ELR (cell line): ENCODE data around the gene ACTN2.

Source experiments
- DNase-seq: peaks from one replicate; pipeline ENCODE4 v3.0.0-alpha.2; 2015; ENCODE audit warnings: low read depth

ACTN2 gene

GRCh38 chr1:236774926-236775325 is 88.6 kb downstream of the ACTN2 start:
- DNase-seq: peak; percentile 41

- DNase-seq: no peak
Measured at GRCh38 chr1:236779312-236779711, 93.0 kb downstream of the ACTN2 start.

DNA sequence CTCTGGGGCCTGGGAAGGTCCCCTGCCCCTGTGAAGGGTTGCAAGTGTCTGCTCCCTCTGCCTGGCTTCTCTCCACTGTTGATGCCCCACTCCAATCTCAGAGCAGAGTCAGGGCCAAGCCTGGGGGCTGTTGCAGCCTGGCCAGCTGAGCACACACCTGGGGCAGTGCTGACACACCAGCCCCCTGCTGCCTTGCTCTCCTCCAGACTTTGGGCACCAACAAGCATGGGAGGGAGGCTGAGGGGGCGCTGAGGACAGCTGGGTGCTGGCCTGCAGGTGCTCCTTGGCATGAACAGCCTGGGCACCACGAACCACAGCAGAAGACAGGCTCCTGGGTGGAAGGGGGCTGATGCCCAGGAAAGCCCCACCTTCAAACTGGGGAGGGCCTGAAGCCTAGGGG is 99.2 kb downstream of the ACTN2 start:
- no peak for DNase-seq

DNA sequence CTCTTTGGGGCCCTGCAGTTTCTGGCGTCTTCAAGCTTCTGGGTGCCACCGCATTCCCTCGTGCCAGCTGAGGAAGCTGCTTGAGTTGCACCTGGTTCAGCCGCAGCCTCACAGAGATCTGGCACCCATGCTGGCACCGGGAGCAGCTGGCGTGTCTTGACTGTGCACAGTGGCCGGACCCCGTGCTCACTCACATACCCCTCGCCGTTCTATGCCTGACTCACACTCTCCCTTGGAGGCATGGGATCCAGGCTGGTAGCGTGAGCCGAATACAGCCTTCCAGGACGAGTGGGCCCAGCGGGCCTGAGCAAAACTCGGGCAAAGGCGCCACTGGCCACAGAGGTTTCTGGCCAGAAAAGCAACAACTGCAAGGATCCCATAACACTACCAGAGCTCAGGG is 100.2 kb downstream of the ACTN2 start:
- no peak for DNase-seq

GRCh38 chr1:236794585-236795034 is 108.3 kb downstream of the ACTN2 start:
- DNase-seq: no peak

DNA sequence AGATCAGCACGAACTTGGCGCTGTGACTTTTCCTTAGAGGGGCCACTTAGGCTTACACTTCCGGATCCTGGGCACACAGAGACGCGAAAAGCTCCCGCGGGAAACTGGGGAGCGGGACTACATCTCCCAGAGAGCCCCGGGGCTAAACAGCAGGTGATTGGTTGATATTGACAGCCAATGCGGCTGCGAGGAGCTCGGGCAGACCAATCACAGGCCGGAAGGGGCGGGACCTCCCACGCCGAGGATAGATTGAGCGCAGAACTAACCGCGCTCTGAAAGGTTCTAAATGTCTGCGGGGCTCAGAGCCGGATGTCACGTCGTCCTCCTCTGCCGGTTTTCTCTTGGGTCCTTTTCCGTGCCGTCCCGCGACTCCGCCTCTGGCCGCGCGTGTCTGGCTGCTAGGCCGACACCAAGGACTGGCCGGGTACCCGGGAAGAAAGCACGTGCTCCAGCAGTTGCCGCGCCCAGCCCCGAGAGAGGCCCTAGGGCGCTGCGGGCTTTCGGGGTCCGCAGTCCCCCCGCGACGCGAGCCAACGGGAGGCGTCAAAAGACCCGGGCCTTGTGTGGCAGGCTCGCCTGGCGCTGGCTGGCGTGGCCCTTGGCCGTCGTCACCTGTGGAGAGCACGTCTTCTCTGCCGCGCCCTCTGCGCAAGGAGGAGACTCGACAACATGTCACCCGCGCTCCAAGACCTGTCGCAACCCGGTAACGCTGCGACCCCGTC is 108.9 kb downstream of the ACTN2 start, which contains the start of gene MTR:
Gene MTR (plus strand): TSS at position 258 of the 722 bp plus-strand sequence. CDS start 412 bp downstream, at position 670.
- peak; percentile 99 for DNase-seq

DNA sequence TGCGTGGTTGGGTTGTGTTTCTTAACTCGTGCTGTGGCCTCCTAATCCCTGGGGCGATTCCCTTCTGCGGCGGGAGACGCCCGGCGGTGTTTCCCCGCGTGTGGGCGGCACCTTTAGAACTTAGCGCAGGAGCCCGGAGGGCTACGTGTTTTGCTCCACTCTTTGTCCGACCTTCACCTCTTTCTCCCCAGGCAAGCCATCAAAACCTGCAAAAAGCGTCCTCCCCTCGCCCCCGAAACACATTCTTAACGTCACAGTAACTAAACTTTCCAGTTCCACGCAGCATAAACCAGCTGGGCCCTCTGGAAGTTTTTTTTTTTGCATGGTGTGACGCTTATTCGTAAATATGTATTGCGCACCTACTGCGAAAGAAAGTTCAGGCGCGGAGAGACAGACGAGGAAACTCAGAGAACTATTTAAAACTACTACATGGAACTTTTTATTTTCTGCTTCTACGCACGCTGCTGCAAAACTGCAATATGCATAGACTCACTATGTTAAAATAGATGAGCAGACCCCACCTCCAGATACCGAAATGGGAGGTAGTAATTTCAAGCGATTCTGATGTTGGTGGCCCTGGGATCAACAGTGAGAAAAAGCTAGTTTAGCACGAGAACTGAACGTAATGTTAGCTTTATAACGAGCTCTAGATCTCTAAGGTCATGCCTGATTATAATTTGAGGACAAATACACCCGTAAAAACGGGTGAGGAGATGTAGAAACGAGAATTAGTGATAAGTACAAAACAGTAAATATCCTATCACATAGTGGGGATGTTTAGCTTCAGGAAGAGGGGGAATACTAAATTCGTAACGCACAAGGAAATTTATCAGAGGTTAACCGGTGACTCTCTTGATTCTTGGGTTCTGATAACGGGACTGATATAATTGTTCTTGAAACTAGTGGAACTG is 109.7 kb downstream of the ACTN2 start:
- peak; percentile 65 for DNase-seq

DNA sequence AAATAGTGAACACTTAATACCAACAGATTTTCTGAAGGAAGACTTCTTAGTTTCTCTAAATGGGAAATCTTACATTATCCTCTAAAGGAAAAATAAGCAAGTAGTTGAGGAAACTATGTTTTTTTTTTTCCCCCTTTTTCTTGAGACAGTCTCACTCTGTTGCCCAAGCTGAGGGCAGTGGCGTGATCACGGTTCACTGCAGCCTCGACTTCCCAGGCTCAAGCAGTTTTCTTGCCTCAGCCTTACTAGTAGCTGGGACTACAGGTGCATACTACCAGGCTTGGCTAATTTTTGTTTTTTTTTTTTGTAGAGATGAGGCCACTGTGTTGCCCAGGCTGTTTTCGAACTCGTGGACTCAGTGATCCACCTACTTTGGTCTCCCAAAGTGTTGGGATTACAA is 112.7 kb downstream of the ACTN2 start:
- DNase-seq: no peak

DNA sequence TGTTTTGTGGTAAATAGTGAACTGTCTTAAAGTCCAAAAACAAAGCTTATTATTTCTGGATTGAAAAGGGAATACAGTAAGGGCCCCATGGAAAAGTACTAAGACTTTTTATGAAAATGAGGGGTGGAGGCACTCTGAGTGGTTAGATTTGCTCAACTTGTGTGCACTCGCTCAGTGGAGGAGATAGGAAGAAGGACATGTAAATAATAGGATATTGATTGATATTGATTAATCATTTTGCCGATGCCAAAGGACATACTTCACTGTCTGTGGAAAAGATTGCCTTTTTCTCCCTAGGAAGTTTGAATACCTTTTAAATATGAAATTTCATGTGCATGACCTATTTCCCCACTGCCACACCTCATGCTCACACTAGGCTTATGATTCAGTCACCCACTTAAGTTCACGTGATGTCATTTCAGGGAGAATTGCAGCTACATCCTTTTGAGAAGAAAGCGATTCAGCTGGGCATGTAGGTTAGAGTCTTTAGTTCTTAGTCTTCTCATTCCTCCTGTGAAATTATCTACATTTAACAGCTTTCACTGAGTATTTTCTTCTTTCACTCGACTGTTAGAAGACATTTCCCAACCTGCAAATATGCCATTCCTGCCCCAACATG is 113.8 kb downstream of the ACTN2 start:
- peak; percentile 10 for DNase-seq

GRCh38 chr1:236800623-236801022 is 114.3 kb downstream of the ACTN2 start:
- no peak for DNase-seq

DNA sequence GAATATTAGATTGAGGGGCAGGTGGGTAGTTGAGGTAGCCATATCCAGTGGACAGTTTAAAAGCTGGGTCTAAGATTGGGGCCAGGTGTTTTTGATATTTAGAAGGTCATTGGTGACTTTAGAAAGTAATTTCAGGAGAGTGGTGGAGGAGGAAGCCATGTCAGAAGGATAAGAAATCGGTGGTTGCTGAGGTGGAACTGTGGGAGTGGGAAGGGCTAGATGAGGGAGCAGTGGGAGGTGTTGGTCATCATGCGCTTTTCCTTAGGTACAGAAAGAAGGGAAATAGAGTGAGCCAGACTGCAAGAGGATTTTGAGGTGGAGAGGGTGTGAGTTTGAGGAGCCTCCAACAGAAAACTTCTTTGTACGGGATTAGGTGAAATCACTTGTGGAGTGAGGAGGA is 116.0 kb downstream of the ACTN2 start:
- DNase-seq: no peak

DNA sequence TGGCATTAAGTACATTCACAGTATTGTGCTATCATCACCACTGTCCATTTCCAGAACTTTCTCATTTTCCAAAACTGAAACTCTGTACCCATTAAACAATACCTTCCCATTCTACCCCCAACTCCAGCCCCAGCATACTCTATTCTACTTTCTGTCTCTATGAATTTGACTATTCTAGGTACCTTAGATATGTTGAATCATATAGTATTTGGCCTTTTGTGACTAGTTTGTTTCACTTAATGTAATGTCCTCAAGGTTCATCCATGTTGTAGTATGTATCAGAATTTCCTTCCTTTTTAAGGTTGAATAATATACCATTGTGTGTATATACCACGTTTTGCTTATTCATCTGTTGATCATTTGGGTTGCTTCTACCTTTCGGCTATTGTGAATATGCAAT is 120.3 kb downstream of the ACTN2 start:
- no peak for DNase-seq

GRCh38 chr1:236808005-236808404 is 121.7 kb downstream of the ACTN2 start:
- DNase-seq: no peak

DNA sequence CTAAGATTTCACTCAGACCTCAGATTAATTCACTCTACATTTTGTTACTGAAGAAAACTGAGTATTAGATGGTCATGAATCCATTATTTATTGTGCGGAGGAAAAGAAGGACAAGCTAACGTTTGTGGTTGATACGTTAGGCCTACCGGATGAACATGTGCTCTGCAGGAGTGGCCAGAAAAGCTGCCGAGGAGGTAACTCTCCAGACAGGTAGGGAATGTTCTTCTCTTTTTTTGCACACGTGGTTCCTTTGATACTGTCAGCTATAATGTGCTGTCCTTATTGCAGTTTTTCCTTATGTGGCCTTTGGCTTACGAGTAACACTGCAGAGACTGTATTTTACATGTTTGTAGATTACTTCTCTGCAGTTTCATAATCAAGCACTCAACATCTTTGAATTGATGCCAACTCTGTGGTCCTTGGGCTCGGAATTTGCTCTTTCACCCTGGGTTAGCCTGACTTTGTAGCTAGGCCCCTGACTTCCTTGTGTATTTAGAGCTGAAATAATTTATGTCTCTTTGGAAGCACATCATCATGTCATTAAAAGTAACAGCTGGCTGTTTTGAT is 122.3 kb downstream of the ACTN2 start:
- DNase-seq: no peak

- DNase-seq: no peak
Measured at GRCh38 chr1:236809148-236809547, 122.8 kb downstream of the ACTN2 start.

- no peak for DNase-seq
Measured at GRCh38 chr1:236810018-236810417, 123.7 kb downstream of the ACTN2 start.

GRCh38 chr1:236812334-236813030 is 126.2 kb downstream of the ACTN2 start:
- no peak for DNase-seq
